Right ventricle myocardium superior (tissue), 1 donor: Measurements from ENCODE around the gene LIME1. TPM values are rescaled to one million over a fixed set of nuclear protein-coding genes. Genes with fewer than 3 reads are reported as not detected.

Experiments
- ATAC-seq: fragments of 200-7000 bp; cut with Tn5 transposase; one replicate; pipeline ENCODE4 v1.9.1; 2020; ENCODE audit warnings: mild to moderate bottlenecking; ENCODE audit not compliant: poor library complexity
- DNase-seq: peaks from one replicate; pipeline ENCODE4 v3.0.0-alpha.2; 2020
- intact Hi-C: fragments of 100-400 bp; cut with DNase I; formaldehyde crosslinking; loops from one replicate; pipeline ENCODE4 v1.11.2; 2022
- total RNA-seq: library from RNA; stranded (reverse); fragmentation: NEBNext Ultra II Directional; extraction: Animal tissue kit (Norgen Biotek cat#: 25700); gene quantifications from one replicate; pipeline ENCODE4 v1.2.1, GENCODE V29; 2021
- donor health status: DM: no; HTN: yes; CAD: no; lungs with severe emphysema.

The LIME1 gene
- total RNA-seq, 1 donor from 2014 or later: 1.6 TPM

GRCh38 chr20:63695424-63696305 is 40.8 kb upstream of the LIME1 start:
- peak; percentile 88 for DNase-seq
- intact Hi-C loops: no loop called here
- ATAC-seq: peak; percentile 74

GRCh38 chr20:63696306-63696627 is 40.2 kb upstream of the LIME1 start:
- DNase-seq (peak; percentile 40), ATAC-seq (peak; percentile 23)
- intact Hi-C loops: no loop called here

- peak; percentile 38 for DNase-seq
- peak; percentile 15 for ATAC-seq
- intact Hi-C loops: no loop called here
These were observed 39.7 kb upstream of the LIME1 start, which contains the start of gene TNFRSF6B for GRCh38 chr20:63696628-63697356. Gene TNFRSF6B, plus strand, starts transcription at chr20:63696652. Its CDS starts 116 bp downstream, at chr20:63696768.

- intact Hi-C loops: no loop called here
- ATAC-seq (no peak), DNase-seq (peak; percentile 40)
These were observed 39.1 kb upstream of the LIME1 start for GRCh38 chr20:63697357-63697867.

- intact Hi-C loops: no loop called here
- DNase-seq: peak; percentile 40
- no peak for ATAC-seq
These were observed 38.5 kb upstream of the LIME1 start for GRCh38 chr20:63697868-63698545.

GRCh38 chr20:63698739-63699465 is 37.6 kb upstream of the LIME1 start:
- intact Hi-C loops: no loop called here
- ATAC-seq (no peak), DNase-seq (peak; percentile 63)

GRCh38 chr20:63699466-63700198 is 36.8 kb upstream of the LIME1 start:
- no peak for ATAC-seq
- intact Hi-C loops: no loop called here
- DNase-seq: peak; percentile 39

- intact Hi-C loops: no loop called here
- ATAC-seq (no peak), DNase-seq (peak; percentile 40)
These were observed 36.0 kb upstream of the LIME1 start for GRCh38 chr20:63700199-63701050.

- ATAC-seq (no peak), DNase-seq (no peak)
- intact Hi-C loops: no loop called here
These were observed 35.5 kb upstream of the LIME1 start for GRCh38 chr20:63701051-63701328.

GRCh38 chr20:63701329-63702035 is 35.0 kb upstream of the LIME1 start:
- intact Hi-C loops: no loop called here
- ATAC-seq: no peak
- DNase-seq: peak; percentile 39

- DNase-seq: peak; percentile 35
- intact Hi-C loops: no loop called here
- no peak for ATAC-seq
These were observed 34.3 kb upstream of the LIME1 start for GRCh38 chr20:63702036-63702665.

GRCh38 chr20:63702751-63703470 is 33.6 kb upstream of the LIME1 start:
- peak; percentile 31 for DNase-seq
- ATAC-seq: no peak
- intact Hi-C loops: no loop called here

- no peak for ATAC-seq
- intact Hi-C loops: no loop called here
- no peak for DNase-seq
These were observed 32.9 kb upstream of the LIME1 start for GRCh38 chr20:63703471-63703975.

GRCh38 chr20:63703976-63704748 is 32.3 kb upstream of the LIME1 start:
- ATAC-seq (no peak), DNase-seq (no peak)
- intact Hi-C loops: no loop called here

- intact Hi-C loops: no loop called here
- ATAC-seq (no peak), DNase-seq (no peak)
These were observed 31.7 kb upstream of the LIME1 start for GRCh38 chr20:63704749-63705117.
